HG02981 (cell line): ENCODE results near the gene SSC4D.

Experiments
- ATAC-seq: cut with Tn5 transposase; IDR thresholded peaks from one replicate; pipeline ENCODE4 v1.9.1; 2021; ENCODE audit warnings: mild to moderate bottlenecking, moderate library complexity; ENCODE audit not compliant: unreplicated experiment

Gene SSC4D

GRCh38 chr7:76356115-76356514 is 53.4 kb downstream of the SSC4D start:
- ATAC-seq = no peak

GRCh38 chr7:76354981-76355730 is 54.3 kb downstream of the SSC4D start:
- no peak for ATAC-seq

DNA sequence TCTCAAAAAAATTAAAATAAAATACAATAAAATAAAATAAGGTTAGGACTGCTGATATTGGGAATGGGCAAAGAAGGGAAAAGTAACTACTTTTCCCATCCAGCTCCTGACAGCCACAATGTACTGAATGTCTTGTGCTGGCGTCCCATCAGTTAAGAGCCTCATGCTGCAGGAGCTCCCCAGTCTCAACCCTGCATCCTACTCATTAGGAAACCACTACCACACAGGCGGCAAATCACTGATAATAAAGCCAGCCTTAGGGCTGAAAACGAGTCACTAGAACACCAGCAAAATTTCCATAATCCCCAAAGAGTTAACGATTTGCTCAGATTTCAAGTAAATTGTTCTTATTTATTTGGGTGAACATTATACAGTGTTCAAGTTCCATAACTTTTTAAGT is 55.0 kb downstream of the SSC4D start:
- ATAC-seq = no peak

GRCh38 chr7:76353744-76354143 is 55.8 kb downstream of the SSC4D start:
- ATAC-seq = no peak

- no peak for ATAC-seq
These were observed 57.3 kb downstream of the SSC4D start for GRCh38 chr7:76352193-76352592.

GRCh38 chr7:76351372-76351771 is 58.1 kb downstream of the SSC4D start:
- ATAC-seq = no peak

- no peak for ATAC-seq
These were observed 60.1 kb downstream of the SSC4D start for GRCh38 chr7:76349313-76349885.

DNA sequence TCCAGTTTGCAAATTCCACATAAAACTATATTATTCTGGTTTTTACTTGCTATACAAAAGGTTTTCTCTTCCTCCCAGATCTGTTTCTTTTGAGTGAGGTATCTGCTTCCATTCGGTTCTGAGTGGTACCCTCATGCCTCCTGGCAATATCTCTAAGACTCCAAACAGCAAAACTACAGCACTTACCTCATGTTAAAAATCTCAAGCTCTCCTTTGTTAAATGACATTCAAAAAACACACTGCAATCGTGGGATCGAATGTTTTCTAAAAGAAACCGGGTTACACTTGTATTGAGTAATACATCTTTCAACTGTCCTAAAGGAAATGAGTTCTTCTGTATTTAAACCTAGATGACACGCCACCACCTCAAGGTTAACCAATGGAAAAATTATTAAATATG is 61.8 kb downstream of the SSC4D start:
- no peak for ATAC-seq

GRCh38 chr7:76346778-76347177 is 62.7 kb downstream of the SSC4D start:
- ATAC-seq = no peak

DNA sequence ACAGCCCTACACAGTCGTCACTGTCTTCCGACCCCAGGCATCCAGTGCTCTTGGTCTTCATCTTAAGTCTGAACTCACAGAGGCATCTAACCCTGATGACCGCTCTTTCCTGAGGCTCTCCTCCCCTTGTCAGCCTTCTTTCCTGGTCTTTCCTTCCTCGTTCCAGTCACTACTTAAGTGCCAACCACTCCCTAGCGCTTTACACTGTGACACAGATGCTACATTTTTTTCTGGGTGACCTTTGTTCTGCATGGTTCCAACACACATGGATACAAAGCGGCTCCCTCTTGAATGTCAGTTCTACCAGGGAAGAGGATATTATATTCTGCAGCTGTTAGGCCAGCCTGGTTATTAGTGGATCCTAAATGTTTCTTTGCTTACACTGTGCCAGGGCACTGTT is 63.4 kb downstream of the SSC4D start:
- no peak for ATAC-seq

DNA sequence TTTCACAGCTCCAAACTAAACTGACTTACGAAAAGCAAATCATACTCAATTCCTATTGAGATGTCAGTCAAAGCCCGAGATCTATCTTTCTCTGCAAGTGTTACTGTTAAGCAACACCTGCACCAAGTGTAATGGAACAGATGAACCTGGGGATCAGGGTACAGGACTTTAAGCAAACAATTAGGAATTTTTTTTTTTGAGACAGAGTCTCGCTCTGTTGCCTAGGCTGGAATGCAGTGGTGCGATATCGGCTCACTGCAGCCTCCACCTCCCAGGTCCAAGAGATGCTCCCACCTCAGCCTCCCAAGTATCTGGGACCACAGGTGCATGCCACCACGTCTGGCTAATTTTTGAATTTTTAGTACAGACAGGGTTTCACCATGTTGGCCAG is 65.6 kb downstream of the SSC4D start:
- no peak for ATAC-seq

DNA sequence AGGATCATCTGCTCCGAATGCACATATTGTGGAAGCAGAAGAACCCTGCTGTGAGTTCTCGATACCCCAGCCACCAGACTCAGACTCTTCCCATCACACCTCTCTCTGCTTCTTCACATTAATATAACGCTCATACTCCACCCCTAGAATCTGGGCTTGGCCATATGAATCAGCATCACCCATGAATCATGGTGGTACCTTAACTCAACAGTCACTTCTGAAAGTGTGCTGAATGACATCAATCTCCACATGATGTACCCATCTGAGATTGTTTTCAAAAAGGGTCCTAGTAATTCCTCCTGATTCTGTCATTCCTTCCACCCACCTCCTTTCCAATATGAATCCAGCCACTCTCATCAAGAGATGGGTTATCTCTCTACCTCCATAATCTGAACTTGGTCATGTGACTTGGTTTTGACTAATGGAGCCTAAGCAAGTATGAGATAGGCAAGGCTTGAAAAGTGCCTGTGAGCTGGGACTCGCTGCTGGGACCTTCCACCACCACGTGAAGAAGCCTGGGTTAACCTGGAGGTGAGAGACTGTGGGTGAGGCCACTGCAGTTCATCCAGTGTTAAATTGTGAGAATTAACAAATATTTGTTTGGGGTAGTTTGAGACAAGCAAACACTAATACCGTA is 66.1 kb downstream of the SSC4D start:
- ATAC-seq = no peak

DNA sequence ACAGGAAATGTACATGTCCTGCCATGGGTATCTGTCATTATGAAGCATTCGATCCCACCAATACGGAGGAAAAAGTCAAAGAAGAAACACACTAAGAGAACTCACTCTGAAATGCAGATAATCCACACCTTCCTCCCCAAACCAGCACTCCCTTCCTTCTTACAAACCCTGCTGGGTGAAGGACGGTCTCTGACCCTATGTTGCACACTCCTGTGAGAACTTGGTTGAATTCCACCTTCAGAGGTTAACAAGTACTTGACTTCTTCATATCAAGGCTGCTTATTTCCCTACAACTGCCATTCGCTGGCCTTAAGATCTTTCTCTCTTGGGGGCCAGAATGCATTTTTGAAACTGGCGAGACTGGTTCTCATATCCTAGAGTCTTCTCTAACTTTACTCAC is 67.3 kb downstream of the SSC4D start:
- ATAC-seq = no peak

DNA sequence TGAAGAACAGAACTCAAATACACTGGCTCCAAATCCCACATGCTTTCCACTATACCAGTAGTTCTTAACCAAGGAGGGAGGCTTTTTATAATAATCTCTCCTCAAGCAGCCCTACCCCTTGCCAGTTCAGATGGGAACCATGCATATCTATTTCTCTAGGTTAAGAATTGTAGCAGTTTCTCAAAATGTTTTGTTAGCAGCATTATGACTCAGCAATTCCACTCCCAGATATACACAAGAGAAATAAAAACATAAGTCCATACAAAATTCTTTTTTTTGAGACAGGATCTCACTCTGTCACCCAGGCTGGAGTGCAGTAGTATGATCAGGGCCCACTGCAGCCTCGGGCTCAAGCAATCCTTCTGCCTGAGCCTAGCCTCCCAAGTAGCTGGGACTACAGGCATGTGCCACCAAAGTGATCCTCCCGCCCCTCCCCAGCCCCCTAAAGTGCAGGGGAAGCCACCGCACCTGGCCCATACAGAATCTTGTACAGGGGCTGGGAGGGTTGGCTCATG is 68.8 kb downstream of the SSC4D start:
- ATAC-seq = no peak
